Measurements from ENCODE around the gene SPINK4. TPM values are rescaled to one million over a fixed set of nuclear protein-coding genes. Genes with fewer than 3 reads are reported as not detected.
A peak's percentile ranks its signal among the peaks of the same experiment; 100 is the strongest.

The SPINK4 gene
- total RNA-seq, 2 experiments from 2014 or later = not detected

GRCh38 chr9:33232815-33233214, 7.2 kb upstream of the SPINK4 start:
- Mint-ChIP-seq H3K9me3 (no peaks in the 10 kb centered on the region), H3K27me3 (peaks cover 4% of the 10 kb centered on the region), H3K4me1 (ENCODE audit: low read depth) (no peaks in the 10 kb centered on the region), H3K4me3 (no peak overlapping the region), H3K27ac (no peak overlapping the region), H3K36me3 (no peaks in the 10 kb centered on the region)
- DNase-seq = no peak
- POLR2A ChIA-PET = no interaction called here
- intact Hi-C loops (cut with micrococcal nuclease) = no loop called here
- CTCF ChIA-PET = no interaction called here

DNA sequence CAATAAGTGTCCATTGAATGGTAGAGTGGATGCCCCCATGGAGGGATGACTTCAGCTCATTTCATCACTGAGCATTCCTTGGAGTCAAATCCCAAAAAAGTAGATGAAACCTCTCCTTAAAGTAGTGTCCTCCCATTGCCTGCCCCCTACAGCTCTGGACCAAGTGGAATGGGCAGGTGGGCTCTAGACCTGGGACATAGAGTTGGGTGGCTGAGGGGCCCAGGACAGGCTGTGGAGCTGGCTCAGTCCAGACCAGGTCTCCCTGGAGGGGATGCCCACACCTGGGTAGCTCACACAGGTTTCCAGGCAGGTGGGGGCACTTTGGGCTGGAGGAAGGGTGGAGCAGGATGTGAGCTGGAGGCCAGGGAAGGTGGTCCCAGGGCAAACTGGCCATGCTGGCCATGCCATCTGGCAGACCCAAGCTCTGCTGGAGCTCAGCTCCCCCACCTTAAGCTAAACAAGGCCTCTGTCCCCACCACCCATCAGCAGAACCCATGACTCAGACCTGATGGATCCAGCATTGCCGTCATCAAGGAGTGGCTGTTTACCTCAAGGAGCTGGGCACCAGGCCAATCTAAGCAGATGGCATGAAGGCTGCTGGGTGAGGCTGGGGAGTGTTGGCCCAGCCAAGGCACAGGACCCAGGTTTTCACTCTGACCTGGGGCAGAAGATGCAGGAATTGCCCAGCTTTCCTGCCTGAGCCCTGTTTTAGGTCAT, 6.2 kb upstream of the SPINK4 start:
- peak; percentile 29 for DNase-seq
- no peak overlapping the region for H3K27ac Mint-ChIP-seq

DNA sequence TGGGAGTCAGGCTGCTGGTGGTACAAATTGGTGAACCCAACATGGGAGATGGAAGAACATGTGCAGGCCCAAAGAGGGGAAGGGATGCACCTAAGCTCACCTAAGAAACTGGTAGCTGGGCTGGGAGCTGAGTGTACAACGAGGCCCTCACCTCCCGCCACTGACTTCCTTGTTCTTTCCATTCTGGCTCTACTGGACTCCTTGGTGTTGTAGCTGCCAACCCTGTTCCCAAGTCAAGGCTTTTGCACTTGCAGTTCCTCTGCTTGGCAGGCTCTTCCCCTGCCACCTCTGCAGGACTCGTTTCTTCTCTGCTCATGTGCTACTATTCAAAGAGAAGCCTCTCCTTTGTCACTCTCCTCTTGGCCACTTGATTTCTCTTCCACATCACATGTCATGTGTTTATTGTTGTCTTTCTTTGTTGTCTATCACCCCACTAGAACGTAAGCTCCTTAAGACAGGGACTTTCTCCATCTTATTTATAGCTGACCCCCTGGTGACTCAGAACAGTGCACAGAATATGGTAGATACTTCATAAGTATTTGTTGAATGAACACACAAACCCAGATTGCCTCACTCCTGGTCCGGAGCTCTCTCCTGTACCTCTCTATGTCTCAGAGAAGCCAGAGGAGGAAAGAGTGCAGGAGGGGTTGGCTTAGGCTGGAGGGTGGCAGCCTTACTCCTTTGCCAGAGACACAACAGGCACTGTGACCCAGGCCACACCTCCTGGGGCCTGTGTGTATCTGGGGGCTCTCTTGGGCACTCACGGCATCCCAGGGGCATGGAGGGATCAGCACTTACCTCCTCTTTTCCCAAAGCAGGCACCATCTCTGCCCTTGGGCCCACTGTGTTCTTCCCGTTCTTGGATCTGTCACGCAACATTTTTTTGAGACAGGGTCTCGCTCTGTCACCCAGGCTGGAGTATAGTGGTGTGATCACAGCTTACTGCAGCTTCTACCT, 5.2 kb upstream of the SPINK4 start:
- intact Hi-C loops (cut with micrococcal nuclease) = no loop called here
- peaks cover 4% of the 10 kb centered on the region for H3K27me3 Mint-ChIP-seq
- CTCF ChIA-PET = no interaction called here
- H3K9me3 Mint-ChIP-seq = no peaks in the 10 kb centered on the region
- no peak for DNase-seq
- no peak overlapping the region for H3K4me3 Mint-ChIP-seq
- no peak overlapping the region for H3K27ac Mint-ChIP-seq
- no peaks in the 10 kb centered on the region for H3K4me1 Mint-ChIP-seq (ENCODE audit: low read depth)
- POLR2A ChIA-PET = no interaction called here
- no peaks in the 10 kb centered on the region for H3K36me3 Mint-ChIP-seq

More for the DNA sequence above, 6.2 kb upstream of the SPINK4 start:
- intact Hi-C loops (cut with micrococcal nuclease) = no loop called here
- Mint-ChIP-seq H3K9me3 (no peaks in the 10 kb centered on the region), H3K27me3 (peaks cover 4% of the 10 kb centered on the region), H3K4me1 (ENCODE audit: low read depth) (no peaks in the 10 kb centered on the region), H3K36me3 (no peaks in the 10 kb centered on the region), H3K4me3 (no peak overlapping the region)
- POLR2A ChIA-PET = interaction anchor here (0.6 kb wide), 1 partner anchor 206 kb away, joined by 3 read pairs; no protein-coding TSS in a partner anchor
- CTCF ChIA-PET = interaction anchor here (1.1 kb wide), 1 partner anchor 32 kb away, joined by 3 read pairs; no protein-coding TSS in a partner anchor

DNA sequence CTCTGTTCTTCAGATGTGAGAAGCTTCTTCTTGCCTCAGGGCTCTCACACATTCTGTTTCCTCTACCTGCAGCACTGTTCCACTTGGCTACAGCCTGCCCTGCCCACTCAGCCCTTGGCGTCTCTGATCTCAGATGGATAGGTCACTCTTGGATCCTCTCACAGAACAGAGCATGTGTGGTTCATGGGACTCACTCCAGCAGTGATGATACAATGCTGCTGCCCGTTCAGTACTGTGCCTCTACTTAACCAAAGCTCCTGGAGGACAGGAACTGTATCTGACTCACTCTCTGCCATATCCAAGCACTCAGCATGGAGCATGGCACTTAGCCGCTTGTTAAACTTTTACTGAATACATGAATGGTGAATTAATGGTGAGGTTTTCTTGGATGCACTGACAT, 3.4 kb upstream of the SPINK4 start:
- POLR2A ChIA-PET = no interaction called here
- H3K27ac Mint-ChIP-seq = no peak overlapping the region
- no peaks in the 10 kb centered on the region for H3K4me1 Mint-ChIP-seq (ENCODE audit: low read depth)

DNA sequence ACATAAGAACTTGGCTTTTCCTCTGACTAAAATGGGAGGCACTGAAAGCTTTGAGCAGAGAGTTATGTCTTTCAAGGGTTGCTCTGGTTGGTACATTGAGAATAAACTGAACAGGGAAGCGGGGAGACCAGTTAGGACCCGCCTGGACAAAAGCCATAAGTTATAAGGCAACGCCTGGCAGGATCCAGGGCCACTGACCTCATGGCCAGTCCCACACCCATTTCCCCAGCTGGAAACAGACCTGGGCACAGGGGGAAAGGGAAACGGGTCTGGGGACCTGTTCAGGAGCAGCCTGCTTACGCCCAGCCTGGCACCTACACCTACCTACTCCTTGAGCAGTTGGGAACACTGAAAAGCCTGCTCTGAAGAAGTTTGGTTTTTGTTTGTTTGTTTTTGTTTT, 1.3 kb downstream of the SPINK4 start:
- intact Hi-C loops (cut with micrococcal nuclease) = no loop called here
- no peaks in the 10 kb centered on the region for H3K27me3 Mint-ChIP-seq
- POLR2A ChIA-PET = no interaction called here
- no peaks in the 10 kb centered on the region for H3K4me1 Mint-ChIP-seq (ENCODE audit: low read depth)
- no peaks in the 10 kb centered on the region for H3K36me3 Mint-ChIP-seq
- H3K4me3 Mint-ChIP-seq = no peak overlapping the region
- CTCF ChIA-PET = interaction anchor here (1.1 to 1.2 kb wide), 2 partner anchors 15 to 84 kb away, joined by 3 read pairs; no protein-coding TSS in a partner anchor
- H3K9me3 Mint-ChIP-seq = no peaks in the 10 kb centered on the region
- H3K27ac Mint-ChIP-seq = no peak overlapping the region
- DNase-seq = no peak

More for the DNA sequence above, 3.4 kb upstream of the SPINK4 start:
- no peak overlapping the region for H3K4me3 Mint-ChIP-seq
- H3K9me3 Mint-ChIP-seq = no peaks in the 10 kb centered on the region
- CTCF ChIA-PET = interaction anchor here (1.1 kb wide), 1 partner anchor 10 kb away, joined by 7 read pairs; no protein-coding TSS in a partner anchor
- no peak for DNase-seq
- intact Hi-C loops (cut with micrococcal nuclease) = loop anchor here (2.0 kb wide), 1 partner anchor 20 kb away; no protein-coding TSS in a partner anchor
- H3K36me3 Mint-ChIP-seq = no peaks in the 10 kb centered on the region
- H3K27me3 Mint-ChIP-seq = peaks cover 4% of the 10 kb centered on the region

- ChIA-PET POLR2A (no interaction called here), CTCF (no interaction called here)
- Mint-ChIP-seq H3K27me3 (no peaks in the 10 kb centered on the region), H3K36me3 (peaks cover 3% of the 10 kb centered on the region), H3K4me3 (no peak overlapping the region), H3K9me3 (no peaks in the 10 kb centered on the region), H3K27ac (no peak overlapping the region), H3K4me1 (ENCODE audit: low read depth) (no peaks in the 10 kb centered on the region)
- DNase-seq = no peak
- intact Hi-C loops (cut with micrococcal nuclease) = no loop called here
These were observed 2.7 kb downstream of the SPINK4 start for GRCh38 chr9:33242609-33243134.

DNA sequence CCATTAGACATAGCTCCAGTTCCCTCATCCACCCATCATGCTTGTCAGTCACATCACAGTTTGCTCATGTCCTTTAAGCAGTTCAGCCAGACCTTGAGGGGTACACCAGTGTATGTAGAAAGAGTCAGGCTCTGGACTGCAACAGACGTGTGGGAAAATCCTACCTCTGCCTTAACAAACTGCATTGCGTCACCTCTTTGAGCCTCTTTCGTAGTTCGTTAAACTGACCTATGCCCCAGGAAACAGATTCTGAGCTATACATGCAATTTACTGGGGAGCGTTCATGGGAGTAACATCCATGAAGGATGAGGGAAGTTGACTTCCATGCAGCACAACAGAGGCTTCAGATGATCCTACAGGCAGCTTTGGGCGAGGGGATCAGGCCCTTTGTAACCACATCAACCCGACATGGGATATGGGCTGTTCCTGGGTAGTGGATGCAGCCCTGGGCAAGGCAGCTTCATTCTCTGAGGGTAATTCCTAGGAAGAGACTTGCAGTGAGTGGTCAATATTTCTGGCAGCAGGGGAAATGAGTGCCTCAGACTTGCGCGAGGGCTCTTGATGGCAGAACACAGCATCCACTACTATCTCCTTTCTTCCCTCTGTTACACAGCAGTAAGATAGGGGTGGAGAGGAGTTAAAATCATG, 4.3 kb downstream of the SPINK4 start:
- CTCF ChIA-PET = interaction anchor here (0.6 kb wide), 1 partner anchor 54 kb away, joined by 4 read pairs; no protein-coding TSS in a partner anchor
- POLR2A ChIA-PET = no interaction called here
- H3K9me3 Mint-ChIP-seq = no peaks in the 10 kb centered on the region
- no peak overlapping the region for H3K27ac Mint-ChIP-seq
- no peak overlapping the region for H3K4me3 Mint-ChIP-seq
- no peaks in the 10 kb centered on the region for H3K27me3 Mint-ChIP-seq
- no peaks in the 10 kb centered on the region for H3K4me1 Mint-ChIP-seq (ENCODE audit: low read depth)
- intact Hi-C loops (cut with micrococcal nuclease) = no loop called here
- DNase-seq = no peak
- peaks cover 5% of the 10 kb centered on the region for H3K36me3 Mint-ChIP-seq

GRCh38 chr9:33245341-33245740, 5.4 kb downstream of the SPINK4 start:
- POLR2A ChIA-PET = no interaction called here
- no peaks in the 10 kb centered on the region for H3K4me1 Mint-ChIP-seq (ENCODE audit: low read depth)
- intact Hi-C loops (cut with micrococcal nuclease) = no loop called here
- CTCF ChIA-PET = no interaction called here
- no peak overlapping the region for H3K27ac Mint-ChIP-seq
- H3K4me3 Mint-ChIP-seq = no peak overlapping the region
- H3K27me3 Mint-ChIP-seq = no peaks in the 10 kb centered on the region
- no peaks in the 10 kb centered on the region for H3K9me3 Mint-ChIP-seq
- H3K36me3 Mint-ChIP-seq = peaks cover 7% of the 10 kb centered on the region
- no peak for DNase-seq

GRCh38 chr9:33246269-33246860, 6.4 kb downstream of the SPINK4 start:
- Mint-ChIP-seq H3K27ac (no peak overlapping the region), H3K9me3 (no peaks in the 10 kb centered on the region), H3K27me3 (no peaks in the 10 kb centered on the region), H3K4me1 (ENCODE audit: low read depth) (no peaks in the 10 kb centered on the region), H3K36me3 (peaks cover 7% of the 10 kb centered on the region), H3K4me3 (no peak overlapping the region)
- intact Hi-C loops (cut with micrococcal nuclease) = no loop called here
- ChIA-PET CTCF (no interaction called here), POLR2A (no interaction called here)
- DNase-seq = no peak

GRCh38 chr9:33248606-33249005, 8.6 kb downstream of the SPINK4 start:
- intact Hi-C loops (cut with micrococcal nuclease) = no loop called here
- no peaks in the 10 kb centered on the region for H3K4me1 Mint-ChIP-seq (ENCODE audit: low read depth)
- H3K36me3 Mint-ChIP-seq = peaks cover 15% of the 10 kb centered on the region
- ChIA-PET POLR2A (no interaction called here), CTCF (interaction anchor here (0.7 kb wide), 1 partner anchor 78 kb away, joined by 3 read pairs; no protein-coding TSS in a partner anchor)
- H3K9me3 Mint-ChIP-seq = no peaks in the 10 kb centered on the region
- no peak overlapping the region for H3K4me3 Mint-ChIP-seq
- DNase-seq = no peak
- H3K27me3 Mint-ChIP-seq = no peaks in the 10 kb centered on the region
- H3K27ac Mint-ChIP-seq = no peak overlapping the region

GRCh38 chr9:33249087-33249658, 9.2 kb downstream of the SPINK4 start:
- H3K4me1 Mint-ChIP-seq (ENCODE audit: low read depth) = no peaks in the 10 kb centered on the region
- H3K9me3 Mint-ChIP-seq = no peaks in the 10 kb centered on the region
- CTCF ChIA-PET = interaction anchor here (0.7 kb wide), 1 partner anchor 79 kb away, joined by 3 read pairs; no protein-coding TSS in a partner anchor
- H3K4me3 Mint-ChIP-seq = no peak overlapping the region
- no peaks in the 10 kb centered on the region for H3K27me3 Mint-ChIP-seq
- H3K36me3 Mint-ChIP-seq = peaks cover 16% of the 10 kb centered on the region
- no peak for DNase-seq
- no peak overlapping the region for H3K27ac Mint-ChIP-seq
- intact Hi-C loops (cut with micrococcal nuclease) = no loop called here
- POLR2A ChIA-PET = interaction anchor here (0.7 kb wide), 1 partner anchor 9 kb away, joined by 4 read pairs; no protein-coding TSS in a partner anchor
